SK-N-SH treated with all-trans-retinoic acid at 6 μM for 48 hours (cell line): ENCODE measurements around the gene SLC39A10.

Experiments
- ATAC-seq: fragments of 200-7000 bp; cut with Tn5 transposase; 3 replicates; pipeline ENCODE4 v1.9.1; 2020; ENCODE audit warnings: mild to moderate bottlenecking, moderate library complexity
- BACH2 ChIP-seq: fragments of 250-450 bp; sonication (Bioruptor Pico); IDR thresholded peaks from 2 replicates; pipeline ENCODE4 v1.9.0; 2021; ENCODE audit warnings: mild to moderate bottlenecking, borderline replicate concordance
- CSDC2 ChIP-seq: fragments of 250-450 bp; sonication (Bioruptor Pico); IDR thresholded peaks from 2 replicates; pipeline ENCODE4 v1.5.0; 2020; ENCODE audit warnings: mild to moderate bottlenecking, moderate library complexity
- ESRRG ChIP-seq: fragments of 250-450 bp; sonication (Bioruptor Pico); IDR thresholded peaks from 2 replicates; pipeline ENCODE4 v1.6.1; 2021; ENCODE audit warnings: mild to moderate bottlenecking
- GLIS3 ChIP-seq: fragments of 250-450 bp; sonication (Bioruptor Pico); IDR thresholded peaks from 2 replicates; pipeline ENCODE4 v1.5.0; 2020; ENCODE audit warnings: mild to moderate bottlenecking, moderate library complexity
- ISL1 ChIP-seq: fragments of 250-450 bp; sonication (Bioruptor Pico); IDR thresholded peaks from 2 replicates; pipeline ENCODE4 v2.1.2; 2022; ENCODE audit warnings: mild to moderate bottlenecking, moderate library complexity
- OSR1 ChIP-seq: fragments of 250-450 bp; sonication (Bioruptor Pico); IDR thresholded peaks from 2 replicates; pipeline ENCODE4 v1.8.0; 2022; ENCODE audit warnings: moderate library complexity, mild to moderate bottlenecking, inconsistent platforms
- PPARA ChIP-seq: fragments of 250-450 bp; sonication (Bioruptor Pico); IDR thresholded peaks from 2 replicates; pipeline ENCODE4 v1.5.0; 2020; ENCODE audit warnings: mild to moderate bottlenecking, borderline replicate concordance
- RARB ChIP-seq: fragments of 250-450 bp; sonication (Bioruptor Pico); IDR thresholded peaks from 2 replicates; pipeline ENCODE4 v1.8.0; 2021; ENCODE audit warnings: mild to moderate bottlenecking, moderate library complexity
- SNAI2 ChIP-seq: fragments of 250-450 bp; sonication (Bioruptor Pico); IDR thresholded peaks from 2 replicates; pipeline ENCODE4 v1.5.0; 2020; ENCODE audit warnings: mild to moderate bottlenecking, moderate library complexity
- TCF4 ChIP-seq: fragments of 250-450 bp; sonication (Bioruptor Pico); IDR thresholded peaks from 2 replicates; pipeline ENCODE4 v1.8.0; 2021; ENCODE audit warnings: mild to moderate bottlenecking, moderate library complexity, borderline replicate concordance
- TOX ChIP-seq: fragments of 250-450 bp; sonication (Bioruptor Pico); IDR thresholded peaks from 2 replicates; pipeline ENCODE4 v1.8.0; 2021; ENCODE audit warnings: mild to moderate bottlenecking, moderate library complexity, borderline replicate concordance
- ZC3H10 ChIP-seq: fragments of 250-450 bp; sonication (Bioruptor Pico); IDR thresholded peaks from 2 replicates; pipeline ENCODE4 v1.5.1; 2021; ENCODE audit warnings: mild to moderate bottlenecking, moderate library complexity
- ZFP3 ChIP-seq: fragments of 250-450 bp; sonication (Bioruptor Pico); IDR thresholded peaks from 2 replicates; pipeline ENCODE4 v1.5.0; 2020; ENCODE audit warnings: mild to moderate bottlenecking, moderate library complexity
- ZFP30 ChIP-seq: fragments of 450-650 bp; formaldehyde crosslinking; IDR thresholded peaks from 2 replicates; pipeline ENCODE4 v1.5.0; 2022; ENCODE audit warnings: mild to moderate bottlenecking, moderate library complexity
- ZNF565 ChIP-seq: fragments of 450-650 bp; formaldehyde crosslinking; conservative IDR thresholded peaks from 2 replicates; pipeline ENCODE4 v1.5.0; 2020; ENCODE audit warnings: low read depth, mild to moderate bottlenecking, moderate library complexity
- ZNF70 ChIP-seq: fragments of 450-650 bp; formaldehyde crosslinking; IDR thresholded peaks from 2 replicates; pipeline ENCODE4 v1.5.0; 2020; ENCODE audit warnings: mild to moderate bottlenecking, moderate library complexity
- ZNF8 ChIP-seq: fragments of 450-650 bp; formaldehyde crosslinking; IDR thresholded peaks from 2 replicates; pipeline ENCODE4 v1.5.0; 2020; ENCODE audit warnings: mild to moderate bottlenecking, moderate library complexity
- TF ChIP-seq, protein P1 (sequence below): fragments of 250-450 bp; sonication (Bioruptor Pico); IDR thresholded peaks from 2 replicates; pipeline ENCODE4 v1.8.0; 2021; ENCODE audit warnings: low read depth, mild to moderate bottlenecking, moderate library complexity, borderline replicate concordance
- TF ChIP-seq, protein P2 (sequence below): fragments of 250-450 bp; sonication (Bioruptor Pico); IDR thresholded peaks from 2 replicates; pipeline ENCODE4 v1.5.0; 2020; ENCODE audit warnings: mild to moderate bottlenecking, moderate library complexity
- TF ChIP-seq, protein P3 (sequence below): fragments of 250-450 bp; sonication (Bioruptor Pico); IDR thresholded peaks from 2 replicates; pipeline ENCODE4 v1.5.1; 2021; ENCODE audit warnings: mild to moderate bottlenecking, moderate library complexity
- TF ChIP-seq, protein P4 (sequence below): fragments of 250-450 bp; sonication (Bioruptor Pico); IDR thresholded peaks from 2 replicates; pipeline ENCODE4 v1.8.0; 2020; ENCODE audit warnings: mild to moderate bottlenecking, moderate library complexity, borderline replicate concordance

Gene SLC39A10

DNA sequence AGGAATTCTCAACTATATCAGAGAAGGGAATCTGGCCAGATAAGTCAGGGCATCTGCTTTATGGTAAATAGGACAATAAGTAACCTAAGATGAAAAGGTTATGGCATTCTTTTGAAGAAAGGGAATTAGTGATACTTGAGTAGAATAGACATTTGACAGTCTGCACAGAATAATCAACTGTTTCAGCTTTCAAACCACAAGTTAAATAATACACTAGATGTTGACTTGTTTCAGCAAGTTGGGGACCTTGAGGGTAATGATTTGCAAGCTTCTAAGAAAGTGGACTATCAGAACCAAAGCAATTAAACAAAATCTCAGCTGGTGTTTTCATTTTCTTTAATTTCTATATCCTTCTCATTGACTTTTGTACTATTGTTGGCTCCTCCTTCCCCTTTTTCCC, 54.5 kb downstream of the SLC39A10 start:
- ATAC-seq, result no peak
- TF ChIP-seq CSDC2 (CRISPR knock-in tag), result no peak
- no peak for TF ChIP-seq ZNF8 (CRISPR knock-in tag)
- TF ChIP-seq, protein P1, sequence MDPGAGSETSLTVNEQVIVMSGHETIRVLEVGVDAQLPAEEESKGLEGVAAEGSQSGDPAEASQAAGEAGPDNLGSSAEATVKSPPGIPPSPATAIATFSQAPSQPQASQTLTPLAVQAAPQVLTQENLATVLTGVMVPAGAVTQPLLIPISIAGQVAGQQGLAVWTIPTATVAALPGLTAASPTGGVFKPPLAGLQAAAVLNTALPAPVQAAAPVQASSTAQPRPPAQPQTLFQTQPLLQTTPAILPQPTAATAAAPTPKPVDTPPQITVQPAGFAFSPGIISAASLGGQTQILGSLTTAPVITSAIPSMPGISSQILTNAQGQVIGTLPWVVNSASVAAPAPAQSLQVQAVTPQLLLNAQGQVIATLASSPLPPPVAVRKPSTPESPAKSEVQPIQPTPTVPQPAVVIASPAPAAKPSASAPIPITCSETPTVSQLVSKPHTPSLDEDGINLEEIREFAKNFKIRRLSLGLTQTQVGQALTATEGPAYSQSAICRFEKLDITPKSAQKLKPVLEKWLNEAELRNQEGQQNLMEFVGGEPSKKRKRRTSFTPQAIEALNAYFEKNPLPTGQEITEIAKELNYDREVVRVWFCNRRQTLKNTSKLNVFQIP (CRISPR knock-in tag), result no peak
- TF ChIP-seq RARB (CRISPR knock-in tag), result no peak
- TF ChIP-seq, protein P2, sequence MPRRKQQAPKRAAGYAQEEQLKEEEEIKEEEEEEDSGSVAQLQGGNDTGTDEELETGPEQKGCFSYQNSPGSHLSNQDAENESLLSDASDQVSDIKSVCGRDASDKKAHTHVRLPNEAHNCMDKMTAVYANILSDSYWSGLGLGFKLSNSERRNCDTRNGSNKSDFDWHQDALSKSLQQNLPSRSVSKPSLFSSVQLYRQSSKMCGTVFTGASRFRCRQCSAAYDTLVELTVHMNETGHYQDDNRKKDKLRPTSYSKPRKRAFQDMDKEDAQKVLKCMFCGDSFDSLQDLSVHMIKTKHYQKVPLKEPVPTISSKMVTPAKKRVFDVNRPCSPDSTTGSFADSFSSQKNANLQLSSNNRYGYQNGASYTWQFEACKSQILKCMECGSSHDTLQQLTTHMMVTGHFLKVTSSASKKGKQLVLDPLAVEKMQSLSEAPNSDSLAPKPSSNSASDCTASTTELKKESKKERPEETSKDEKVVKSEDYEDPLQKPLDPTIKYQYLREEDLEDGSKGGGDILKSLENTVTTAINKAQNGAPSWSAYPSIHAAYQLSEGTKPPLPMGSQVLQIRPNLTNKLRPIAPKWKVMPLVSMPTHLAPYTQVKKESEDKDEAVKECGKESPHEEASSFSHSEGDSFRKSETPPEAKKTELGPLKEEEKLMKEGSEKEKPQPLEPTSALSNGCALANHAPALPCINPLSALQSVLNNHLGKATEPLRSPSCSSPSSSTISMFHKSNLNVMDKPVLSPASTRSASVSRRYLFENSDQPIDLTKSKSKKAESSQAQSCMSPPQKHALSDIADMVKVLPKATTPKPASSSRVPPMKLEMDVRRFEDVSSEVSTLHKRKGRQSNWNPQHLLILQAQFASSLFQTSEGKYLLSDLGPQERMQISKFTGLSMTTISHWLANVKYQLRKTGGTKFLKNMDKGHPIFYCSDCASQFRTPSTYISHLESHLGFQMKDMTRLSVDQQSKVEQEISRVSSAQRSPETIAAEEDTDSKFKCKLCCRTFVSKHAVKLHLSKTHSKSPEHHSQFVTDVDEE (CRISPR knock-in tag), result no peak
- TF ChIP-seq SNAI2 (CRISPR knock-in tag), result no peak
- TF ChIP-seq, protein P3, sequence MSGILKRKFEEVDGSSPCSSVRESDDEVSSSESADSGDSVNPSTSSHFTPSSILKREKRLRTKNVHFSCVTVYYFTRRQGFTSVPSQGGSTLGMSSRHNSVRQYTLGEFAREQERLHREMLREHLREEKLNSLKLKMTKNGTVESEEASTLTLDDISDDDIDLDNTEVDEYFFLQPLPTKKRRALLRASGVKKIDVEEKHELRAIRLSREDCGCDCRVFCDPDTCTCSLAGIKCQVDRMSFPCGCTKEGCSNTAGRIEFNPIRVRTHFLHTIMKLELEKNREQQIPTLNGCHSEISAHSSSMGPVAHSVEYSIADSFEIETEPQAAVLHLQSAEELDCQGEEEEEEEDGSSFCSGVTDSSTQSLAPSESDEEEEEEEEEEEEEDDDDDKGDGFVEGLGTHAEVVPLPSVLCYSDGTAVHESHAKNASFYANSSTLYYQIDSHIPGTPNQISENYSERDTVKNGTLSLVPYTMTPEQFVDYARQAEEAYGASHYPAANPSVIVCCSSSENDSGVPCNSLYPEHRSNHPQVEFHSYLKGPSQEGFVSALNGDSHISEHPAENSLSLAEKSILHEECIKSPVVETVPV (CRISPR knock-in tag), result no peak
- TF ChIP-seq ZFP30 (CRISPR knock-in tag), result no peak

DNA sequence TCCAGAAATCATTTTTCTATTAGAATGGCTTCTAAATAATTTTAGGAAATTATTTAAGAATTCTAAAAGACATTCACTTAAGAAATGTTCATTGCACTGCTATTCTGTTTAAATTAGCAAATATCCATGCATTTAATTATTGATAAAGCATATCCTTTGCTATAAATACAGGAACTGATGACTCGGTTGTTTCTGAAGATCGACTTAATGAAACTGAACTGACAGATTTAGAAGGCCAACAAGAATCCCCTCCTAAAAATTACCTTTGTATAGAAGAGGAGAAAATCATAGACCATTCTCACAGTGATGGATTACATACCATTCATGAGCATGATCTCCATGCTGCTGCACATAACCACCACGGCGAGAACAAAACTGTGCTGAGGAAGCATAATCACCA, 59.4 kb downstream of the SLC39A10 start:
- ATAC-seq, result no peak

More for the DNA sequence above, 59.4 kb downstream of the SLC39A10 start:
- TF ChIP-seq ZNF565 (CRISPR knock-in tag) (no peak), OSR1 (CRISPR knock-in tag) (no peak), ISL1 (CRISPR knock-in tag) (no peak), RARB (CRISPR knock-in tag) (no peak), GLIS3 (CRISPR knock-in tag) (no peak), TCF4 (no peak), ZFP3 (CRISPR knock-in tag) (no peak), SNAI2 (CRISPR knock-in tag) (no peak), TOX (CRISPR knock-in tag) (no peak), BACH2 (CRISPR knock-in tag) (no peak), PPARA (CRISPR knock-in tag) (no peak), ZNF8 (CRISPR knock-in tag) (no peak), ZFP30 (CRISPR knock-in tag) (no peak), ZNF70 (no peak), ZC3H10 (CRISPR knock-in tag) (no peak), ESRRG (CRISPR knock-in tag) (no peak)
- TF ChIP-seq, protein P4, sequence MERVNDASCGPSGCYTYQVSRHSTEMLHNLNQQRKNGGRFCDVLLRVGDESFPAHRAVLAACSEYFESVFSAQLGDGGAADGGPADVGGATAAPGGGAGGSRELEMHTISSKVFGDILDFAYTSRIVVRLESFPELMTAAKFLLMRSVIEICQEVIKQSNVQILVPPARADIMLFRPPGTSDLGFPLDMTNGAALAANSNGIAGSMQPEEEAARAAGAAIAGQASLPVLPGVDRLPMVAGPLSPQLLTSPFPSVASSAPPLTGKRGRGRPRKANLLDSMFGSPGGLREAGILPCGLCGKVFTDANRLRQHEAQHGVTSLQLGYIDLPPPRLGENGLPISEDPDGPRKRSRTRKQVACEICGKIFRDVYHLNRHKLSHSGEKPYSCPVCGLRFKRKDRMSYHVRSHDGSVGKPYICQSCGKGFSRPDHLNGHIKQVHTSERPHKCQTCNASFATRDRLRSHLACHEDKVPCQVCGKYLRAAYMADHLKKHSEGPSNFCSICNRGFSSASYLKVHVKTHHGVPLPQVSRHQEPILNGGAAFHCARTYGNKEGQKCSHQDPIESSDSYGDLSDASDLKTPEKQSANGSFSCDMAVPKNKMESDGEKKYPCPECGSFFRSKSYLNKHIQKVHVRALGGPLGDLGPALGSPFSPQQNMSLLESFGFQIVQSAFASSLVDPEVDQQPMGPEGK, result no peak
- TF ChIP-seq, protein P3 (CRISPR knock-in tag), result no peak
- TF ChIP-seq, protein P2 (CRISPR knock-in tag), result no peak
- TF ChIP-seq, protein P1 (CRISPR knock-in tag), result no peak
